Spleen (tissue), 11 donors: ENCODE data around the gene CYP17A1. TPM values are rescaled to one million over a fixed set of nuclear protein-coding genes. Genes with fewer than 3 reads are reported as not detected.
A peak's percentile ranks its signal among the peaks of the same experiment; 100 is the strongest.
"Not testable (repeated sequence)": the region's sequence is repeated elsewhere in the genome, so short reads cannot be mapped to it uniquely, and the experiment has no call there.

Source experiments
- DNase-seq: peaks from one replicate; pipeline ENCODE4 v3.0.0-alpha.2; 2020
- H3K27ac ChIP-seq, 8 donors: fragments of 200-600 bp; sonication (generic) in 7 of 8; 1 replicate in 4 of 8; 2 replicates in 4 of 8; pipeline versions ENCODE4 v1.5.0 to v1.8.0; 2016 to 2021; ENCODE audit warnings: inconsistent platforms in 4 of 8, mild to moderate bottlenecking in 4 of 8, moderate library complexity in 1 of 8
- H3K27me3 ChIP-seq, 7 donors: fragments of 200-600 bp; sonication (generic) in 6 of 7; replicated peaks in 1 of 7; 1 replicate in 4 of 7; 2 replicates in 3 of 7; pipeline versions ENCODE4 v1.5.0 to v1.8.0; 2016 to 2021; ENCODE audit warnings: inconsistent platforms in 3 of 7, mild to moderate bottlenecking in 1 of 7
- H3K36me3 ChIP-seq, 6 donors: fragments of 200-600 bp; sonication (generic) in 5 of 6; 1 replicate in 4 of 6; 2 replicates in 2 of 6; pipeline versions ENCODE4 v1.5.0 to v1.8.0; 2016 to 2021; ENCODE audit warnings: inconsistent platforms in 2 of 6
- H3K4me1 ChIP-seq, 6 donors: fragments of 200-600 bp; sonication (generic) in 5 of 6; 1 replicate in 3 of 6; 2 replicates in 3 of 6; pipeline versions ENCODE4 v1.5.0 to v1.8.0; 2016 to 2021; ENCODE audit warnings: inconsistent platforms in 3 of 6
- H3K4me3 ChIP-seq, 8 donors: fragments of 200-600 bp; sonication (generic) in 7 of 8; 1 replicate in 4 of 8; 2 replicates in 4 of 8; pipeline versions ENCODE4 v1.5.0 to v1.8.0; 2016 to 2021; ENCODE audit warnings: inconsistent platforms in 4 of 8, mild to moderate bottlenecking in 4 of 8, moderate library complexity in 2 of 8
- H3K9me3 ChIP-seq, 8 donors: fragments of 200-600 bp; sonication (generic) in 7 of 8; 1 replicate in 4 of 8; 2 replicates in 4 of 8; pipeline versions ENCODE4 v1.5.0 to v1.8.0; 2016 to 2021; ENCODE audit warnings: inconsistent platforms in 4 of 8
- CTCF ChIP-seq, 11 experiments: fragments of 200-600 bp in 7 of 11; fragments of 450-650 bp in 4 of 11; sonication (generic) in 4 of 11; IDR thresholded peaks in 8 of 11; conservative IDR thresholded peaks in 3 of 11; 1 replicate in 7 of 11; 2 replicates in 4 of 11; pipeline versions ENCODE4 v1.4.0 to v1.8.0; 2016 to 2021; ENCODE audit warnings: antibody characterized with exemption in 11 of 11, inconsistent platforms in 4 of 11, mild to moderate bottlenecking in 1 of 11
- POLR2A ChIP-seq, 3 donors: fragments of 450-650 bp; IDR thresholded peaks; one replicate each; pipeline ENCODE4 v1.5.1; 2017; ENCODE audit warnings: antibody characterized with exemption in 3 of 3, mild to moderate bottlenecking in 1 of 3
- POLR2AphosphoS5 ChIP-seq, 3 donors: sonication (generic); formaldehyde crosslinking; IDR thresholded peaks; one replicate each; pipeline ENCODE4 v1.5.1; 2017; ENCODE audit warnings: antibody characterized with exemption in 3 of 3
- WGBS, 5 donors: extraction: QIAGEN DNeasy Blood & Tissue Kit in 3 of 5; methylation state at CpG; one replicate each; pipeline versions ENCODE4 v1.1.5 to v1.1.7; 2013 to 2018; 5-methylcytosine and 5-hydroxymethylcytosine counted together
- intact Hi-C: fragments of 100-400 bp; cut with DNase I; formaldehyde crosslinking; loops from one replicate; pipeline ENCODE4 v1.15.0; 2023; ENCODE audit warnings: low total_unique reads
- polyA plus RNA-seq, 3 donors: library from polyadenylated mRNA; stranded (reverse); fragments of 200-250 nt; gene quantifications; one replicate each; pipeline ENCODE4 v1.2.1, GENCODE V29; 2013
- total RNA-seq, 7 donors: library from RNA; depleted of rRNA in 3 of 7; stranded (reverse); fragments of >200 nt in 3 of 7; fragmentation: NEBNext Ultra II Directional in 4 of 7; extraction: Animal tissue kit (Norgen Biotek cat#: 25700) in 4 of 7; gene quantifications; one replicate each; pipeline versions ENCODE4 v1.1.0 to v1.2.1, GENCODE V29; 2016 to 2021
- donor health status: healthy with polysubstance abuse.
- donor health status: DM: no; HTN: no; CAD: no; lungs with moderate emphysema.
- donor health status: DM: no; HTN: no; CAD: no.
- donor health status: Bipolar disorder and iron deficiency.
- donor health status: healthy.
- donor health status: DM: no; HTN: no; CAD: no.
- donor health status: DM: yes; HTN: yes; CAD: no.

Gene CYP17A1
- total and polyA plus RNA-seq, 10 donors, result 0.20 to 1.0 (median 0.30) TPM; not detected in 7

DNA sequence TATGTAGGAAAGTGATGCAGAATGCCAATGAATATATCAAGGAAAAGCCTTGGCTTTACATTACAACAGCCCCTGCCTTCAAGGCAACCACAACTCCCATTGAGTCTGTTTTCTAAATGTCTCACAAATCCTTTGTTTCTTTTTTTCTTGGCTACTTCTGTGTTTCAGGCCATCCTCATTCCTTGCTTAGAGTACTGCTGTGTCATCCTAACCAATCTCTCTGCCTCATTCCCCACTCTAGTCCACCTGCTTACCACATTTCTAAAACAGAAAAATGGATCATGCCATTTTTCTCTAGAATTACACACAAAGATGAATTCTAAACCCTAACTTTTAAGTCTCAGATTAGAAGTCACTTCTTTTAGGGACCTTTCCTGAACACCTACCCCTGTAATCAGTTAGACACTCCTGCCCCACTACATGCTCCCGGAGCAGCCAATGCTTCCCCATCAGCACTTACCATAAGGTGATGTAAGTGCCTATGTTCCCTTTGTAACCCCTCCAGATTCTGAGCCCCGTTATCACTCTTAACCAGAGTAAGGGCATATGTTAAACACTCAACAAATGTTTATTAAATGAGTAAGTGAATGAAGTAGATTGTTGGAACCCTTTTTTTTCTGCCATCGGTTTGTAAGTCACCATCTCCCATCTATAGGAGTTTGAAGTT, 19.7 kb upstream of the CYP17A1 start:
- Histone ChIP-seq H3K27ac (no peak overlapping the region), H3K4me1 (peaks cover 0 to 40% (median 22%) of the 10 kb centered on the region in 6 donors), H3K36me3 (peaks cover 0 to 28% (median 15%) of the 10 kb centered on the region in 6 donors), H3K4me3 (no peak overlapping the region), H3K27me3 (no peaks in the 10 kb centered on the region), H3K9me3 (no peaks in the 10 kb centered on the region)
- 84 to 94% (median 90%) methylated on average over 3 of the region's 3 CpGs for WGBS, 5 donors
- intact Hi-C loops, result no loop called here
- DNase-seq, result no peak
- no peak for TF ChIP-seq POLR2AphosphoS5 (IDR thresholded peaks at IDR 0.05)
- no peak for TF ChIP-seq POLR2A (IDR thresholded peaks at IDR 0.05)
- TF ChIP-seq CTCF (IDR thresholded peaks at IDR 0.05 in 8 of 11, conservative IDR thresholded peaks at IDR 0.05 in 3 of 11), result no peak

- intact Hi-C loops, H3K27me3 ChIP-seq, DNase-seq, H3K9me3 ChIP-seq: not testable (repeated sequence)
- peaks cover 0 to 40% (median 22%) of the 10 kb centered on the region in 6 donors for H3K4me1 ChIP-seq
- H3K36me3 ChIP-seq, result peaks cover 0 to 18% (median 7%) of the 10 kb centered on the region in 6 donors
- 82 to 94% (median 93%) methylated on average over 11 of the region's 11 CpGs for WGBS, 5 donors
- peak overlapping the region in 2 of 8 donors; percentile 66 to 82 for H3K4me3 ChIP-seq
- peak overlapping the region in 1 of 8 donors; percentile 18 for H3K27ac ChIP-seq
Observed at GRCh38 chr10:102855731-102856436, 18.7 kb upstream of the CYP17A1 start.

DNA sequence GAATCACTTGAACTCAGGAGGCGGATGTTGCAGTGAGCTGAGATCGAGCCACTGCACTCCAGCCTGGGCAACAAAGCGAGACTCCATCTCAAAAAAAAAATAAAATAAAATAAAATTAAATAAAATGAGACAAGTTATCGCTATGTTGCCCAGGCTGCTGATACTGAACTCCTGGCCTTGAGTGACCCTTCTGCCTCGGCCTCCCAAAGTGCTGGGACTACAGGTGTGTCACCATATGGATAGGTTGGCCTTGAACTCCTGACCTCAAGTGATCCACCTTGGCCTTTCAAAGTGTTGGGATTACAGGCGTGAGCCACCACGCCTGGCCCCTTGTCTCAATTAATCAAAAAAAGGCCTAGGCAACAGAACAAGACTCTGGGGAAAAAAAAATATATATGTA, 16.0 kb upstream of the CYP17A1 start:
- peaks cover 0 to 38% (median 22%) of the 10 kb centered on the region in 6 donors for H3K4me1 ChIP-seq
- intact Hi-C loops, DNase-seq, H3K27ac ChIP-seq, H3K27me3 ChIP-seq, H3K9me3 ChIP-seq, H3K36me3 ChIP-seq, H3K4me3 ChIP-seq: not testable (repeated sequence)
- 91 to 97% (median 95%) methylated on average over 7 of the region's 7 CpGs for WGBS, 5 donors

- 74 to 93% (median 83%) methylated on average over 9 of the region's 9 CpGs for WGBS, 5 donors
- TF ChIP-seq POLR2A (IDR thresholded peaks at IDR 0.05) (no peak), CTCF (IDR thresholded peaks at IDR 0.05 in 8 of 11, conservative IDR thresholded peaks at IDR 0.05 in 3 of 11) (no peak), POLR2AphosphoS5 (IDR thresholded peaks at IDR 0.05) (no peak)
- no peaks in the 10 kb centered on the region for H3K36me3 ChIP-seq
- intact Hi-C loops, result no loop called here
- H3K4me1 ChIP-seq, result peaks cover 0 to 16% (median 9%) of the 10 kb centered on the region in 6 donors
- no peak overlapping the region for H3K4me3 ChIP-seq
- H3K27me3 ChIP-seq, result no peaks in the 10 kb centered on the region
- no peaks in the 10 kb centered on the region for H3K9me3 ChIP-seq
- H3K27ac ChIP-seq, result no peak overlapping the region
- DNase-seq, result no peak
Observed at GRCh38 chr10:102850025-102850518, 12.9 kb upstream of the CYP17A1 start.

DNA sequence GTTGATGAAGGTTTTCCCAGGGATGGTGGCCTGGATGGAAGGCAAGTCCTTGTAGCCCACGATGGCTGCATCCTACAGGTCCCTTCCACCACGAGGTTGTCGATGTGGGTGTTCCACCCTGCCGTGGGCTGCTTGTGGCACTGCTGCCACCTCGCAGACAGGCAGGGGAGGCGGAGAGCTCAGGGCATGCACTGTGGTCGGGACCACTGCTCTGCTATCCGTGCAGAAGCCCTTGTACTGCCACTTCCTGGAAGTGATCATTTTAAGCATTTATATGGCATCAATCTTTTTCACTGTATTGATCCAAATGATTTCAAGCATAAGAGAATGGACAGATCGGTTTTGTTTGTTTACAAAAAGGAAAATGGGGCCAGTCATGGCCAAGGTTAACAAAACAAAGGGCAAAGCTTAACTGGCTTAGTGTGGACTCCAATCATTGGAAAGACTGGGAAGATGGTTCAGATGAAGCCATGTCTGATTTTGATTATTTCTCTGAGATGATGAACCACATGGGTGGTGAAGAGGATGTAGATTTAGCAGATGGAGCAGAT, 8.2 kb upstream of the CYP17A1 start:
- WGBS, 5 donors, result 80 to 91% (median 87%) methylated on average over 9 of the region's 9 CpGs
- intact Hi-C loops, result no loop called here

DNA sequence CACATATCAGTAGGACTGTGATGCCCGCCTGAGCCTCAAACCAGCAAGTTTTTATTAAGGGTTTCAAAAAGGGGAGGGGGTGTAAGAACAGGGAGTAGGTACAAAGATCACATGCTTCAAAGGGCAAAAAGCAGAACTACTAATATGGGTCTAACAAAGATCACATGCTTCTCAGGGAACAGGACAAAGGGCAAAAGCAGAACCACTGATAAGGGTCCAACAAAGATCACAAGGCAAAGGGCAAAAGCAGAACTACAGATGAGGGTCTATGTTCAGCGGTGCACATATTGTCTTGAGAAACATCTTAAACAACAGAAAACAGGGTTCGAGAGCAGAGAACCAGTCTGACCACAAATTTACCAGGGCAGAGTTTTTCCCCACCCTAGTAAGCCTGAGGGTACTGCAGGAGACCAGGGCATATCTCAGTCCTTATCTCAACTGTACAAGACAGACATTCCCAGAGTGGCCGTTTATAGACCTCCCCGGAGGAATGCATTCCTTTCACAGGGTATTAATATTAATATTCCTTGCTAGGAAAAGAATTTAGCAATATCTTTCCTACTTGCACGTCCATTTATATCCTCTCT, 7.1 kb upstream of the CYP17A1 start:
- 87 to 91% (median 89%) methylated on average over 6 of the region's 6 CpGs for WGBS, 5 donors
- intact Hi-C loops, H3K4me3 ChIP-seq, DNase-seq, H3K27me3 ChIP-seq, H3K27ac ChIP-seq, H3K36me3 ChIP-seq, H3K4me1 ChIP-seq: not testable (repeated sequence)
- peaks cover 0 to 11% (median 4%) of the 10 kb centered on the region in 8 donors for H3K9me3 ChIP-seq

More for the DNA sequence above, 8.2 kb upstream of the CYP17A1 start:
- no peak overlapping the region for H3K27ac ChIP-seq
- no peak for TF ChIP-seq POLR2AphosphoS5 (IDR thresholded peaks at IDR 0.05)
- TF ChIP-seq CTCF (IDR thresholded peaks at IDR 0.05 in 8 of 11, conservative IDR thresholded peaks at IDR 0.05 in 3 of 11), result no peak
- no peak for TF ChIP-seq POLR2A (IDR thresholded peaks at IDR 0.05)
- H3K36me3 ChIP-seq, result no peaks in the 10 kb centered on the region
- no peak for DNase-seq
- H3K27me3 ChIP-seq, result no peaks in the 10 kb centered on the region
- no peaks in the 10 kb centered on the region for H3K4me1 ChIP-seq
- H3K9me3 ChIP-seq, result peaks cover 0 to 11% (median 4%) of the 10 kb centered on the region in 8 donors
- no peak overlapping the region for H3K4me3 ChIP-seq

- H3K27me3 ChIP-seq, H3K36me3 ChIP-seq, H3K4me3 ChIP-seq, intact Hi-C loops, DNase-seq, H3K27ac ChIP-seq, H3K4me1 ChIP-seq: not testable (repeated sequence)
- WGBS, 5 donors, result 62 to 78% (median 74%) methylated on average over 8 of the region's 8 CpGs
- peaks cover 0 to 23% (median 13%) of the 10 kb centered on the region in 8 donors for H3K9me3 ChIP-seq
Observed at GRCh38 chr10:102843139-102843538, 5.9 kb upstream of the CYP17A1 start.
